Hepatocyte (in vitro differentiated cells): Measurements from ENCODE around the gene IPP. TPM values are rescaled to one million over a fixed set of nuclear protein-coding genes. Genes with fewer than 3 reads are reported as not detected.
A peak's percentile ranks its signal among the peaks of the same experiment; 100 is the strongest.

Experiments used
- DNase-seq: peaks from one replicate; pipeline ENCODE4 v3.0.0-alpha.2; 2016; ENCODE audit warnings: low spot score
- H2AFZ ChIP-seq: fragments of 200-600 bp; sonication (generic); 2 replicates; pipeline ENCODE4 v1.6.0; 2016; ENCODE audit warnings: antibody characterized with exemption, mild to moderate bottlenecking
- H3K27ac ChIP-seq: fragments of 200-600 bp; sonication (generic); 2 replicates; pipeline ENCODE4 v1.5.1; 2016; ENCODE audit warnings: mild to moderate bottlenecking
- H3K27me3 ChIP-seq: fragments of 200-600 bp; sonication (generic); 2 replicates; pipeline ENCODE4 v1.6.1; 2016
- H3K36me3 ChIP-seq: fragments of 200-600 bp; sonication (generic); replicated peaks from 2 replicates; pipeline ENCODE4 v1.5.1; 2016; ENCODE audit warnings: low read depth; ENCODE audit not compliant: insufficient read depth
- H3K4me1 ChIP-seq: fragments of 200-600 bp; sonication (generic); 2 replicates; pipeline ENCODE4 v1.5.1; 2016; ENCODE audit warnings: mild to moderate bottlenecking, moderate library complexity; ENCODE audit not compliant: insufficient read depth
- H3K4me2 ChIP-seq: fragments of 200-600 bp; sonication (generic); 2 replicates; pipeline ENCODE4 v1.6.0; 2016
- H3K4me3 ChIP-seq: fragments of 200-600 bp; sonication (generic); 2 replicates; pipeline ENCODE4 v1.5.1; 2016; ENCODE audit warnings: mild to moderate bottlenecking
- H3K79me2 ChIP-seq: fragments of 200-600 bp; sonication (generic); 2 replicates; pipeline ENCODE4 v1.6.0; 2017; ENCODE audit warnings: mild to moderate bottlenecking
- H3K9me2 ChIP-seq: fragments of 200-600 bp; sonication (generic); replicated peaks from 2 replicates; pipeline ENCODE4 v1.6.0; 2017; ENCODE audit warnings: mild to moderate bottlenecking; ENCODE audit not compliant: insufficient read depth
- H3K9me3 ChIP-seq: fragments of 200-600 bp; sonication (generic); 2 replicates; pipeline ENCODE4 v1.5.1; 2016; ENCODE audit warnings: low read depth, mild to moderate bottlenecking
- H4K20me1 ChIP-seq: fragments of 200-600 bp; sonication (generic); 2 replicates; pipeline ENCODE4 v1.6.0; 2016; ENCODE audit warnings: mild to moderate bottlenecking; ENCODE audit not compliant: insufficient read depth, poor library complexity, severe bottlenecking
- CTCF ChIP-seq: fragments of 200-600 bp; sonication (generic); IDR thresholded peaks from 2 replicates; pipeline ENCODE4 v1.5.1; 2016; ENCODE audit warnings: antibody characterized with exemption, mild to moderate bottlenecking; ENCODE audit not compliant: poor library complexity
- EZH2 ChIP-seq: fragments of 200-600 bp; sonication (generic); IDR thresholded peaks from 2 replicates; pipeline ENCODE4 v1.6.1; 2016; ENCODE audit warnings: antibody characterized with exemption, mild to moderate bottlenecking, borderline replicate concordance
- EZH2phosphoT487 ChIP-seq: fragments of 200-600 bp; sonication (generic); IDR thresholded peaks from one replicate; pipeline ENCODE4 v1.6.1; 2018; ENCODE audit warnings: antibody characterized with exemption, mild to moderate bottlenecking, low read depth, moderate library complexity; ENCODE audit not compliant: unreplicated experiment, severe bottlenecking
- WGBS: methylation state at CpG from one replicate; pipeline ENCODE4 v1.1.6; 2016; ENCODE audit warnings: low lambda C conversion rate; ENCODE audit errors: missing lambda C conversion rate; 5-methylcytosine and 5-hydroxymethylcytosine counted together
- polyA plus RNA-seq: library from polyadenylated mRNA; unstranded; fragments of >200 nt; fragmentation: Nextera tagmentation; extraction: Ambion mirVana; gene quantifications from 2 replicates; pipeline ENCODE4 v1.2.1, GENCODE V29; 2016
- total RNA-seq: library from RNA; depleted of rRNA; stranded (reverse); fragments of >200 nt; gene quantifications from 2 replicates; pipeline ENCODE4 v1.2.3, GENCODE V29; 2014

Gene IPP
- total RNA-seq (10.0 and 14.4 TPM in 2 replicates), polyA plus RNA-seq (11.9 and 15.3 TPM in 2 replicates)

DNA sequence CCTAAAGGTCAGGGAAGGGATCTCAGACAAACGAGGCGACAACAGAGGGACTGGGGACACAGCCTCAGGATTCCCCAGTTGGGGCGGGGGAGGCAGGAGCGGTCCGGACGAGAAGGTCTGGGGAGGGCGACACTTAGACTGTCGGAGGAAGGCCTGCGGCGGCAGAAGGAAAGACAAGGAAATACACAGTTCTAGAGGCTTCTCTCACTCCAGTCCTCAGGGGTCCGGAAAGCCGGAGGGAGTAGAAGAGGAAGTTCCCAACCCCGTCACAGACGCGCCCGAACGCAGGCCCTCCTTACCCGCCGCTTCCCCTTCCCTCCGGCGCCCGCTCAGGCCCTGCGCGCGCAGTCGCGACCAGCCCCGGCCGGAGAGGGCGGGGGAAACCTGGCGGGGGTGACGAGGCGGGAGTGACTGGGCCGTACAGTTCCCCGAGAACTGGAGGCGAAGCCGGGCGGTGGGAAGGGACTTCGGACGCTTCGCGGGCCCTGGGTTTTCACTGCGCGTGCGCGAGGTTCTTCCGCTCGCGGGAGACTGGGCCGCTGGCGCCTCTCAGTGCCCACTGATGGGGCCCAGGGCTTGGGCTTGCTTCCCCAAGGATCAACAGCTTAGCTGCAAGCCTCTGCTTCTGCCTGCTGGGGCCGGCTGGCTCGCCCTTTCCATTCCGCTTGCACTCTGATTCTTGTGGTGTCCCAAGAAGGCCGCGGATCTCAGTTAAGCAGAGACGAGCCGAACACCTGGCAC is at the start of gene IPP:
Gene IPP, minus strand, starts transcription at position 356 of the 741 bp plus-strand sequence. CDS start 4,242 bp downstream, outside the sequence.
- Histone ChIP-seq H3K36me3 (no peaks in the 10 kb centered on the region), H3K9me3 (no peaks in the 10 kb centered on the region), H3K4me2 (peak within 1 kb of the TSS; percentile 83), H3K9me2 (no peaks in the 10 kb centered on the region), H3K4me3 (peak within 1 kb of the TSS; percentile 57), H3K4me1 (peaks cover 6% of the 10 kb centered on the region), H4K20me1 (no peaks in the 10 kb centered on the region), H2AFZ (peak within 1 kb of the TSS; percentile 86), H3K79me2 (peaks cover 12% of the 10 kb centered on the region), H3K27me3 (no peaks in the 10 kb centered on the region), H3K27ac (peak within 1 kb of the TSS; percentile 98)
- 2% methylated on average over 39 of the region's 58 CpGs for WGBS
- TF ChIP-seq CTCF (peak; percentile 35), EZH2phosphoT487 (no peak)
- DNase-seq: peak; percentile 100

- no peaks in the 10 kb centered on the region for H3K79me2 ChIP-seq
- WGBS: 74% methylated on average over 9 of the region's 9 CpGs
- no peak for TF ChIP-seq EZH2
- TF ChIP-seq CTCF: no peak
- TF ChIP-seq EZH2phosphoT487: no peak
These were observed 46.5 kb upstream of the IPP start for GRCh38 chr1:45796946-45797345.

GRCh38 chr1:45796381-45796780 is 45.9 kb upstream of the IPP start:
- no peak for DNase-seq
- Histone ChIP-seq H3K79me2 (no peaks in the 10 kb centered on the region), H2AFZ (no peak overlapping the region), H3K4me1 (no peaks in the 10 kb centered on the region), H3K27ac (no peak overlapping the region), H3K9me3 (no peaks in the 10 kb centered on the region), H4K20me1 (no peaks in the 10 kb centered on the region), H3K4me2 (no peak overlapping the region), H3K27me3 (no peaks in the 10 kb centered on the region), H3K9me2 (no peaks in the 10 kb centered on the region), H3K4me3 (no peak overlapping the region), H3K36me3 (no peaks in the 10 kb centered on the region)
- WGBS: 63% methylated on average over 2 of the region's 2 CpGs
- TF ChIP-seq EZH2phosphoT487: no peak
- no peak for TF ChIP-seq CTCF

More at GRCh38 chr1:45796946-45797345, 46.5 kb upstream of the IPP start:
- Histone ChIP-seq H3K4me1 (no peaks in the 10 kb centered on the region), H3K27me3 (no peaks in the 10 kb centered on the region), H3K9me3 (no peaks in the 10 kb centered on the region), H3K9me2 (no peaks in the 10 kb centered on the region), H3K4me3 (no peak overlapping the region), H4K20me1 (no peaks in the 10 kb centered on the region), H3K4me2 (no peak overlapping the region), H3K27ac (no peak overlapping the region), H2AFZ (no peak overlapping the region), H3K36me3 (no peaks in the 10 kb centered on the region)
- DNase-seq: no peak
